WTC11 (cell line): Measurements from ENCODE around the gene ETS1. TPM values are rescaled to one million over a fixed set of nuclear protein-coding genes. Genes with fewer than 3 reads are reported as not detected.
A peak's percentile ranks its signal among the peaks of the same experiment; 100 is the strongest.

Experiments
- ATAC-seq: fragments of 200-7000 bp; cut with Tn5 transposase; 2 replicates; pipeline ENCODE4 v1.10.0; 2021; ENCODE audit warnings: mild to moderate bottlenecking, moderate library complexity
- CTCF ChIA-PET: fragments of 300-600 bp; sonication (Branson Sonifier 250); formaldehyde crosslinking; loops from one replicate; lab custom pipeline; 2021; ENCODE audit warnings: antibody characterized with exemption; lab: Charles Lee
- POLR2A ChIA-PET: fragments of 350-600 bp; sonication (Branson Sonifier 250); formaldehyde crosslinking; loops from one replicate; lab custom pipeline; 2021; ENCODE audit warnings: antibody characterized with exemption; lab: Charles Lee
- DNase-seq: peaks from one replicate; pipeline ENCODE4 v3.0.0; 2021; ENCODE audit warnings: low spot score
- H3K27ac Mint-ChIP-seq: 2 replicates; pipeline ENCODE4 v1.8.0; 2021; ENCODE audit warnings: mixed read lengths
- H3K27me3 Mint-ChIP-seq: 2 replicates; pipeline ENCODE4 v1.8.0; 2021; ENCODE audit warnings: low read depth, mild to moderate bottlenecking, moderate library complexity, mixed read lengths
- H3K36me3 Mint-ChIP-seq: 2 replicates; pipeline ENCODE4 v1.8.0; 2021; ENCODE audit warnings: mixed read lengths
- H3K4me1 Mint-ChIP-seq: 2 replicates; pipeline ENCODE4 v1.8.0; 2022; ENCODE audit warnings: mixed read lengths
- H3K4me3 Mint-ChIP-seq: 2 replicates; pipeline ENCODE4 v1.8.0; 2021; ENCODE audit warnings: mild to moderate bottlenecking, moderate library complexity, mixed read lengths
- H3K9me3 Mint-ChIP-seq: 2 replicates; pipeline ENCODE4 v1.8.0; 2021; ENCODE audit warnings: mixed read lengths
- IRF2 ChIP-seq: sonication (generic); formaldehyde crosslinking; IDR thresholded peaks from 2 replicates; pipeline ENCODE4 v1.8.0; 2022; ENCODE audit warnings: low read depth, missing genetic modification reagents, borderline replicate concordance
- SMAD3 ChIP-seq: sonication (generic); formaldehyde crosslinking; IDR thresholded peaks from 2 replicates; pipeline ENCODE4 v1.8.0; 2022; ENCODE audit warnings: missing genetic modification reagents, mild to moderate bottlenecking, borderline replicate concordance
- ZNF219 ChIP-seq: sonication (generic); formaldehyde crosslinking; IDR thresholded peaks from 2 replicates; pipeline ENCODE4 v1.8.0; 2023; ENCODE audit warnings: missing genetic modification reagents, mild to moderate bottlenecking, borderline replicate concordance
- total RNA-seq: library from RNA; stranded (reverse); gene quantifications from 3 replicates; pipeline ENCODE4 v1.2.3, GENCODE V29; 2021
- TF ChIP-seq, protein P1 (sequence below): sonication (generic); formaldehyde crosslinking; IDR thresholded peaks from 2 replicates; pipeline ENCODE4 v1.8.1; 2023; ENCODE audit warnings: mild to moderate bottlenecking, missing genetic modification reagents, borderline replicate concordance
- TF ChIP-seq, protein P2 (sequence below): sonication (generic); formaldehyde crosslinking; IDR thresholded peaks from 2 replicates; pipeline ENCODE4 v1.8.0; 2023; ENCODE audit warnings: missing genetic modification reagents
- TF ChIP-seq, protein P3 (sequence below): sonication (generic); formaldehyde crosslinking; IDR thresholded peaks from 2 replicates; pipeline ENCODE4 v1.8.1; 2023; ENCODE audit warnings: mild to moderate bottlenecking, missing genetic modification reagents
- TF ChIP-seq, protein P4 (sequence below): sonication (generic); formaldehyde crosslinking; IDR thresholded peaks from 2 replicates; pipeline ENCODE4 v1.8.0; 2023; ENCODE audit warnings: missing genetic modification reagents, mild to moderate bottlenecking, borderline replicate concordance
- TF ChIP-seq, protein P5 (sequence below): sonication (generic); formaldehyde crosslinking; IDR thresholded peaks from 2 replicates; pipeline ENCODE4 v1.8.1; 2023; ENCODE audit warnings: mild to moderate bottlenecking, moderate library complexity, missing genetic modification reagents
- TF ChIP-seq, protein P6 (sequence below): sonication (generic); formaldehyde crosslinking; IDR thresholded peaks from 2 replicates; pipeline ENCODE4 v1.8.0; 2022; ENCODE audit warnings: mild to moderate bottlenecking, missing genetic modification reagents
- TF ChIP-seq, protein P7 (sequence below): sonication (generic); formaldehyde crosslinking; IDR thresholded peaks from 2 replicates; pipeline ENCODE4 v1.8.0; 2022; ENCODE audit warnings: missing genetic modification reagents
- TF ChIP-seq, protein P8 (sequence below): sonication (generic); formaldehyde crosslinking; IDR thresholded peaks from 2 replicates; pipeline ENCODE4 v1.8.1; 2022; ENCODE audit warnings: mild to moderate bottlenecking, missing genetic modification reagents, moderate library complexity, borderline replicate concordance

The ETS1 gene
- total RNA-seq, 1 experiment from 2014 or later: 33.1 TPM

DNA sequence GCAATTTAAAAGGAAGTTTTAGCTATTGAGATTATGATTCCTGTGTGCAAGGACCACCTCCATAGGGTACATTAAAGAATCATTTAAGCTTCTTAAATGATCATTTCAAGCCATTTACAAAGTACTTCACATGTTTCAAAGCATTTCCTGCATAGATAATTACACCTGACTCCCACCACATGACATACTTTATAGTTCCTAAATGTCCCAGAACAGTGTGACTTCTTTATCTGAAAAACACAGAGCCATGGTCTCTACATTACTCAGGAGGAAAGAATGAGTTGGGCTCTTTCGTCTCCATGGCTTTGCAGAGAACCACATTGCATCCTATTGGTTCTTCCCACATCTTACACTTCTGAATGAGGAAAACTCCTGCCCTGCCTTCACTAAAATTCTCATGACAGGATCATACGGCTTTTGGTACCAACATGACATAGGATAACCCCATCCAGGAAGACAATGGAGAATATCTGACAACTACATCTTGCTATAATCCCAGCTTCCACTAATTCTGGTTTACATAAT is 88.6 kb downstream of the ETS1 start:
- Mint-ChIP-seq H3K36me3 (no peaks in the 10 kb centered on the region; the same call in 1 of the 2 replicates), H3K4me1 (peaks cover 51% of the 10 kb centered on the region), H3K9me3 (peaks cover 7% of the 10 kb centered on the region), H3K4me3 (no peak overlapping the region), H3K27me3 (no peaks in the 10 kb centered on the region), H3K27ac (no peak overlapping the region; the same call in 1 of the 2 replicates)
- ATAC-seq (no peak), DNase-seq (no peak)
- CTCF ChIA-PET: interaction anchor here (1.1 to 1.6 kb wide), 2 partner anchors 50 to 133 kb away, joined by 3 to 4 read pairs; no protein-coding TSS in a partner anchor
- POLR2A ChIA-PET: no interaction called here
- no peak for TF ChIP-seq SMAD3 (CRISPR knock-in tag)
- TF ChIP-seq, protein P1, sequence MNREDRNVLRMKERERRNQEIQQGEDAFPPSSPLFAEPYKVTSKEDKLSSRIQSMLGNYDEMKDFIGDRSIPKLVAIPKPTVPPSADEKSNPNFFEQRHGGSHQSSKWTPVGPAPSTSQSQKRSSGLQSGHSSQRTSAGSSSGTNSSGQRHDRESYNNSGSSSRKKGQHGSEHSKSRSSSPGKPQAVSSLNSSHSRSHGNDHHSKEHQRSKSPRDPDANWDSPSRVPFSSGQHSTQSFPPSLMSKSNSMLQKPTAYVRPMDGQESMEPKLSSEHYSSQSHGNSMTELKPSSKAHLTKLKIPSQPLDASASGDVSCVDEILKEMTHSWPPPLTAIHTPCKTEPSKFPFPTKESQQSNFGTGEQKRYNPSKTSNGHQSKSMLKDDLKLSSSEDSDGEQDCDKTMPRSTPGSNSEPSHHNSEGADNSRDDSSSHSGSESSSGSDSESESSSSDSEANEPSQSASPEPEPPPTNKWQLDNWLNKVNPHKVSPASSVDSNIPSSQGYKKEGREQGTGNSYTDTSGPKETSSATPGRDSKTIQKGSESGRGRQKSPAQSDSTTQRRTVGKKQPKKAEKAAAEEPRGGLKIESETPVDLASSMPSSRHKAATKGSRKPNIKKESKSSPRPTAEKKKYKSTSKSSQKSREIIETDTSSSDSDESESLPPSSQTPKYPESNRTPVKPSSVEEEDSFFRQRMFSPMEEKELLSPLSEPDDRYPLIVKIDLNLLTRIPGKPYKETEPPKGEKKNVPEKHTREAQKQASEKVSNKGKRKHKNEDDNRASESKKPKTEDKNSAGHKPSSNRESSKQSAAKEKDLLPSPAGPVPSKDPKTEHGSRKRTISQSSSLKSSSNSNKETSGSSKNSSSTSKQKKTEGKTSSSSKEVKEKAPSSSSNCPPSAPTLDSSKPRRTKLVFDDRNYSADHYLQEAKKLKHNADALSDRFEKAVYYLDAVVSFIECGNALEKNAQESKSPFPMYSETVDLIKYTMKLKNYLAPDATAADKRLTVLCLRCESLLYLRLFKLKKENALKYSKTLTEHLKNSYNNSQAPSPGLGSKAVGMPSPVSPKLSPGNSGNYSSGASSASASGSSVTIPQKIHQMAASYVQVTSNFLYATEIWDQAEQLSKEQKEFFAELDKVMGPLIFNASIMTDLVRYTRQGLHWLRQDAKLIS (CRISPR knock-in tag): no peak
- TF ChIP-seq, protein P2, sequence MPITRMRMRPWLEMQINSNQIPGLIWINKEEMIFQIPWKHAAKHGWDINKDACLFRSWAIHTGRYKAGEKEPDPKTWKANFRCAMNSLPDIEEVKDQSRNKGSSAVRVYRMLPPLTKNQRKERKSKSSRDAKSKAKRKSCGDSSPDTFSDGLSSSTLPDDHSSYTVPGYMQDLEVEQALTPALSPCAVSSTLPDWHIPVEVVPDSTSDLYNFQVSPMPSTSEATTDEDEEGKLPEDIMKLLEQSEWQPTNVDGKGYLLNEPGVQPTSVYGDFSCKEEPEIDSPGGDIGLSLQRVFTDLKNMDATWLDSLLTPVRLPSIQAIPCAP: no peak
- TF ChIP-seq, protein P3, sequence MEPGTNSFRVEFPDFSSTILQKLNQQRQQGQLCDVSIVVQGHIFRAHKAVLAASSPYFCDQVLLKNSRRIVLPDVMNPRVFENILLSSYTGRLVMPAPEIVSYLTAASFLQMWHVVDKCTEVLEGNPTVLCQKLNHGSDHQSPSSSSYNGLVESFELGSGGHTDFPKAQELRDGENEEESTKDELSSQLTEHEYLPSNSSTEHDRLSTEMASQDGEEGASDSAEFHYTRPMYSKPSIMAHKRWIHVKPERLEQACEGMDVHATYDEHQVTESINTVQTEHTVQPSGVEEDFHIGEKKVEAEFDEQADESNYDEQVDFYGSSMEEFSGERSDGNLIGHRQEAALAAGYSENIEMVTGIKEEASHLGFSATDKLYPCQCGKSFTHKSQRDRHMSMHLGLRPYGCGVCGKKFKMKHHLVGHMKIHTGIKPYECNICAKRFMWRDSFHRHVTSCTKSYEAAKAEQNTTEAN (CRISPR knock-in tag): no peak
- TF ChIP-seq, protein P4, sequence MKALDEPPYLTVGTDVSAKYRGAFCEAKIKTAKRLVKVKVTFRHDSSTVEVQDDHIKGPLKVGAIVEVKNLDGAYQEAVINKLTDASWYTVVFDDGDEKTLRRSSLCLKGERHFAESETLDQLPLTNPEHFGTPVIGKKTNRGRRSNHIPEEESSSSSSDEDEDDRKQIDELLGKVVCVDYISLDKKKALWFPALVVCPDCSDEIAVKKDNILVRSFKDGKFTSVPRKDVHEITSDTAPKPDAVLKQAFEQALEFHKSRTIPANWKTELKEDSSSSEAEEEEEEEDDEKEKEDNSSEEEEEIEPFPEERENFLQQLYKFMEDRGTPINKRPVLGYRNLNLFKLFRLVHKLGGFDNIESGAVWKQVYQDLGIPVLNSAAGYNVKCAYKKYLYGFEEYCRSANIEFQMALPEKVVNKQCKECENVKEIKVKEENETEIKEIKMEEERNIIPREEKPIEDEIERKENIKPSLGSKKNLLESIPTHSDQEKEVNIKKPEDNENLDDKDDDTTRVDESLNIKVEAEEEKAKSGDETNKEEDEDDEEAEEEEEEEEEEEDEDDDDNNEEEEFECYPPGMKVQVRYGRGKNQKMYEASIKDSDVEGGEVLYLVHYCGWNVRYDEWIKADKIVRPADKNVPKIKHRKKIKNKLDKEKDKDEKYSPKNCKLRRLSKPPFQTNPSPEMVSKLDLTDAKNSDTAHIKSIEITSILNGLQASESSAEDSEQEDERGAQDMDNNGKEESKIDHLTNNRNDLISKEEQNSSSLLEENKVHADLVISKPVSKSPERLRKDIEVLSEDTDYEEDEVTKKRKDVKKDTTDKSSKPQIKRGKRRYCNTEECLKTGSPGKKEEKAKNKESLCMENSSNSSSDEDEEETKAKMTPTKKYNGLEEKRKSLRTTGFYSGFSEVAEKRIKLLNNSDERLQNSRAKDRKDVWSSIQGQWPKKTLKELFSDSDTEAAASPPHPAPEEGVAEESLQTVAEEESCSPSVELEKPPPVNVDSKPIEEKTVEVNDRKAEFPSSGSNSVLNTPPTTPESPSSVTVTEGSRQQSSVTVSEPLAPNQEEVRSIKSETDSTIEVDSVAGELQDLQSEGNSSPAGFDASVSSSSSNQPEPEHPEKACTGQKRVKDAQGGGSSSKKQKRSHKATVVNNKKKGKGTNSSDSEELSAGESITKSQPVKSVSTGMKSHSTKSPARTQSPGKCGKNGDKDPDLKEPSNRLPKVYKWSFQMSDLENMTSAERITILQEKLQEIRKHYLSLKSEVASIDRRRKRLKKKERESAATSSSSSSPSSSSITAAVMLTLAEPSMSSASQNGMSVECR (CRISPR knock-in tag): no peak
- no peak for TF ChIP-seq IRF2 (CRISPR knock-in tag)
- TF ChIP-seq, protein P5, sequence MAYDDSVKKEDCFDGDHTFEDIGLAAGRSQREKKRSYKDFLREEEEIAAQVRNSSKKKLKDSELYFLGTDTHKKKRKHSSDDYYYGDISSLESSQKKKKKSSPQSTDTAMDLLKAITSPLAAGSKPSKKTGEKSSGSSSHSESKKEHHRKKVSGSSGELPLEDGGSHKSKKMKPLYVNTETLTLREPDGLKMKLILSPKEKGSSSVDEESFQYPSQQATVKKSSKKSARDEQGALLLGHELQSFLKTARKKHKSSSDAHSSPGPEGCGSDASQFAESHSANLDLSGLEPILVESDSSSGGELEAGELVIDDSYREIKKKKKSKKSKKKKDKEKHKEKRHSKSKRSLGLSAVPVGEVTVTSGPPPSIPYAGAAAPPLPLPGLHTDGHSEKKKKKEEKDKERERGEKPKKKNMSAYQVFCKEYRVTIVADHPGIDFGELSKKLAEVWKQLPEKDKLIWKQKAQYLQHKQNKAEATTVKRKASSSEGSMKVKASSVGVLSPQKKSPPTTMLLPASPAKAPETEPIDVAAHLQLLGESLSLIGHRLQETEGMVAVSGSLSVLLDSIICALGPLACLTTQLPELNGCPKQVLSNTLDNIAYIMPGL: no peak
- no peak for TF ChIP-seq ZNF219
- TF ChIP-seq, protein P6, sequence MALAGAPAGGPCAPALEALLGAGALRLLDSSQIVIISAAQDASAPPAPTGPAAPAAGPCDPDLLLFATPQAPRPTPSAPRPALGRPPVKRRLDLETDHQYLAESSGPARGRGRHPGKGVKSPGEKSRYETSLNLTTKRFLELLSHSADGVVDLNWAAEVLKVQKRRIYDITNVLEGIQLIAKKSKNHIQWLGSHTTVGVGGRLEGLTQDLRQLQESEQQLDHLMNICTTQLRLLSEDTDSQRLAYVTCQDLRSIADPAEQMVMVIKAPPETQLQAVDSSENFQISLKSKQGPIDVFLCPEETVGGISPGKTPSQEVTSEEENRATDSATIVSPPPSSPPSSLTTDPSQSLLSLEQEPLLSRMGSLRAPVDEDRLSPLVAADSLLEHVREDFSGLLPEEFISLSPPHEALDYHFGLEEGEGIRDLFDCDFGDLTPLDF (CRISPR knock-in tag): no peak

DNA sequence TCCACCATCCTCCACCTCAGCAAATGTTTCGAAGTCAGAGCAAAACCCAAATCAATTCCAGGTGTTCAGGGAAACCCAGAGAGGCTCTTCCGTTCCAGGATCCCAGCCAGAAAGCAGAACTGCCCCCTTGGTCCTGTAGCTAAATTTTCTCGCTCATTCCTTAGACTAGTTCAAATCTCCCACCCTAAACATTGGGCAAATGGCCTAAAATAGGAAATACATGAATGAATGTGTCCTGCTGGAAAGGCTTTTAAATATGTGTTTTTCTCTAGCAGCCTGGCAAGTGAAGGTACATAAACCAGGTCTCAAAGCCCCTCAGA is 89.6 kb downstream of the ETS1 start:
- H3K4me3 Mint-ChIP-seq: no peak overlapping the region
- peaks cover 44% of the 10 kb centered on the region for H3K4me1 Mint-ChIP-seq
- TF ChIP-seq, protein P7, sequence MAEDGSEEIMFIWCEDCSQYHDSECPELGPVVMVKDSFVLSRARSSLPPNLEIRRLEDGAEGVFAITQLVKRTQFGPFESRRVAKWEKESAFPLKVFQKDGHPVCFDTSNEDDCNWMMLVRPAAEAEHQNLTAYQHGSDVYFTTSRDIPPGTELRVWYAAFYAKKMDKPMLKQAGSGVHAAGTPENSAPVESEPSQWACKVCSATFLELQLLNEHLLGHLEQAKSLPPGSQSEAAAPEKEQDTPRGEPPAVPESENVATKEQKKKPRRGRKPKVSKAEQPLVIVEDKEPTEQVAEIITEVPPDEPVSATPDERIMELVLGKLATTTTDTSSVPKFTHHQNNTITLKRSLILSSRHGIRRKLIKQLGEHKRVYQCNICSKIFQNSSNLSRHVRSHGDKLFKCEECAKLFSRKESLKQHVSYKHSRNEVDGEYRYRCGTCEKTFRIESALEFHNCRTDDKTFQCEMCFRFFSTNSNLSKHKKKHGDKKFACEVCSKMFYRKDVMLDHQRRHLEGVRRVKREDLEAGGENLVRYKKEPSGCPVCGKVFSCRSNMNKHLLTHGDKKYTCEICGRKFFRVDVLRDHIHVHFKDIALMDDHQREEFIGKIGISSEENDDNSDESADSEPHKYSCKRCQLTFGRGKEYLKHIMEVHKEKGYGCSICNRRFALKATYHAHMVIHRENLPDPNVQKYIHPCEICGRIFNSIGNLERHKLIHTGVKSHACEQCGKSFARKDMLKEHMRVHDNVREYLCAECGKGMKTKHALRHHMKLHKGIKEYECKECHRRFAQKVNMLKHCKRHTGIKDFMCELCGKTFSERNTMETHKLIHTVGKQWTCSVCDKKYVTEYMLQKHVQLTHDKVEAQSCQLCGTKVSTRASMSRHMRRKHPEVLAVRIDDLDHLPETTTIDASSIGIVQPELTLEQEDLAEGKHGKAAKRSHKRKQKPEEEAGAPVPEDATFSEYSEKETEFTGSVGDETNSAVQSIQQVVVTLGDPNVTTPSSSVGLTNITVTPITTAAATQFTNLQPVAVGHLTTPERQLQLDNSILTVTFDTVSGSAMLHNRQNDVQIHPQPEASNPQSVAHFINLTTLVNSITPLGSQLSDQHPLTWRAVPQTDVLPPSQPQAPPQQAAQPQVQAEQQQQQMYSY: peak; percentile 66
- TF ChIP-seq, protein P8, sequence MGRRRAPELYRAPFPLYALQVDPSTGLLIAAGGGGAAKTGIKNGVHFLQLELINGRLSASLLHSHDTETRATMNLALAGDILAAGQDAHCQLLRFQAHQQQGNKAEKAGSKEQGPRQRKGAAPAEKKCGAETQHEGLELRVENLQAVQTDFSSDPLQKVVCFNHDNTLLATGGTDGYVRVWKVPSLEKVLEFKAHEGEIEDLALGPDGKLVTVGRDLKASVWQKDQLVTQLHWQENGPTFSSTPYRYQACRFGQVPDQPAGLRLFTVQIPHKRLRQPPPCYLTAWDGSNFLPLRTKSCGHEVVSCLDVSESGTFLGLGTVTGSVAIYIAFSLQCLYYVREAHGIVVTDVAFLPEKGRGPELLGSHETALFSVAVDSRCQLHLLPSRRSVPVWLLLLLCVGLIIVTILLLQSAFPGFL (CRISPR knock-in tag): no peak
- no peak for DNase-seq
- no peaks in the 10 kb centered on the region for H3K27me3 Mint-ChIP-seq
- H3K9me3 Mint-ChIP-seq: peaks cover 7% of the 10 kb centered on the region
- POLR2A ChIA-PET: no interaction called here
- ATAC-seq: no peak
- CTCF ChIA-PET: interaction anchor here (1.4 to 1.6 kb wide), 2 partner anchors 14 to 51 kb away, joined by 4 to 6 read pairs; no protein-coding TSS in a partner anchor
- no peaks in the 10 kb centered on the region; the same call in 1 of the 2 replicates for H3K36me3 Mint-ChIP-seq
- peak overlapping the region; percentile 51 for H3K27ac Mint-ChIP-seq
